ENCODE results near the gene LST1. TPM values are rescaled to one million over a fixed set of nuclear protein-coding genes. Genes with fewer than 3 reads are reported as not detected.

Gene LST1
- total and polyA plus RNA-seq, 4 donors, result 9.6 to 164 (median 87.4) TPM

DNA sequence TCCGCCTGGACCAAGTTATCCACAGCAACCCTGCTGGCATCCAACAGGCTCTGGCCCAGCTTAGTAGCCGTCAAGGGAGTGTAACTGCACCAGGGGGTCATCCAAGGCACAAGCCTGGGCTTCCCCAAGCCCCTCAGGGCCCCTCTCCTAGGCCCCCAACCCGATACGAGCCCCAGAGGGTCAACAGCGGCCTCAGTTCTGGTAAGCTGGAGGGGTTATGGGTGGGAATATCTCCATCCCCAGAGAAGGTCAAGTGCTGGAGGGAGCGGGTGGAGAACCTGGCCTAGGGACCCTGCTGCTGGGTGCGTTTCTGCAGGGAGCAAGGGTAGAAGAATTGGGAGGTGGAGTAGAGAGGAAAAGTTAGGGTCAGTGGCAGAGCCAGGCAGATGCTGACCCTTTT is 47.4 kb downstream of the LST1 start:
- no peak for DNase-seq
- H3K4me1 ChIP-seq (ENCODE audit: control insufficient read depth in 5 of 5, insufficient read depth in 5 of 5, low read length in 5 of 5), result no peaks in the 10 kb centered on the region
- TF ChIP-seq, protein P1, sequence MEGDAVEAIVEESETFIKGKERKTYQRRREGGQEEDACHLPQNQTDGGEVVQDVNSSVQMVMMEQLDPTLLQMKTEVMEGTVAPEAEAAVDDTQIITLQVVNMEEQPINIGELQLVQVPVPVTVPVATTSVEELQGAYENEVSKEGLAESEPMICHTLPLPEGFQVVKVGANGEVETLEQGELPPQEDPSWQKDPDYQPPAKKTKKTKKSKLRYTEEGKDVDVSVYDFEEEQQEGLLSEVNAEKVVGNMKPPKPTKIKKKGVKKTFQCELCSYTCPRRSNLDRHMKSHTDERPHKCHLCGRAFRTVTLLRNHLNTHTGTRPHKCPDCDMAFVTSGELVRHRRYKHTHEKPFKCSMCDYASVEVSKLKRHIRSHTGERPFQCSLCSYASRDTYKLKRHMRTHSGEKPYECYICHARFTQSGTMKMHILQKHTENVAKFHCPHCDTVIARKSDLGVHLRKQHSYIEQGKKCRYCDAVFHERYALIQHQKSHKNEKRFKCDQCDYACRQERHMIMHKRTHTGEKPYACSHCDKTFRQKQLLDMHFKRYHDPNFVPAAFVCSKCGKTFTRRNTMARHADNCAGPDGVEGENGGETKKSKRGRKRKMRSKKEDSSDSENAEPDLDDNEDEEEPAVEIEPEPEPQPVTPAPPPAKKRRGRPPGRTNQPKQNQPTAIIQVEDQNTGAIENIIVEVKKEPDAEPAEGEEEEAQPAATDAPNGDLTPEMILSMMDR (IDR thresholded peaks at IDR 0.05; ENCODE audit: control extremely low read depth, extremely low read depth), result no peak
- no peak overlapping the region for H3K27ac ChIP-seq (ENCODE audit: low read depth in 1 of 2, low read length in 1 of 2)
- no peaks in the 10 kb centered on the region for H3K9me3 ChIP-seq (ENCODE audit: control insufficient read depth in 4 of 4, insufficient read depth in 3 of 4, low read length in 3 of 4)
- 93 to 98% methylated on average over 7 of the region's 7 CpGs for WGBS, 2 donors
- peaks cover 55 to 83% (median 63%) of the 10 kb centered on the region in 4 donors for H3K36me3 ChIP-seq (ENCODE audit: control insufficient read depth in 4 of 4, insufficient read depth in 4 of 4, low read length in 4 of 4)
- no peak overlapping the region for H3K9ac ChIP-seq (ENCODE audit: insufficient read depth in 1 of 2, low read length in 2 of 2)
- no peak overlapping the region for H3K4me3 ChIP-seq
- no peaks in the 10 kb centered on the region for H3K27me3 ChIP-seq (ENCODE audit: control insufficient read depth in 3 of 3, insufficient read depth in 3 of 3, low read length in 2 of 3)
- ATAC-seq (ENCODE audit: insufficient read depth, low FRiP score), result no peak

DNA sequence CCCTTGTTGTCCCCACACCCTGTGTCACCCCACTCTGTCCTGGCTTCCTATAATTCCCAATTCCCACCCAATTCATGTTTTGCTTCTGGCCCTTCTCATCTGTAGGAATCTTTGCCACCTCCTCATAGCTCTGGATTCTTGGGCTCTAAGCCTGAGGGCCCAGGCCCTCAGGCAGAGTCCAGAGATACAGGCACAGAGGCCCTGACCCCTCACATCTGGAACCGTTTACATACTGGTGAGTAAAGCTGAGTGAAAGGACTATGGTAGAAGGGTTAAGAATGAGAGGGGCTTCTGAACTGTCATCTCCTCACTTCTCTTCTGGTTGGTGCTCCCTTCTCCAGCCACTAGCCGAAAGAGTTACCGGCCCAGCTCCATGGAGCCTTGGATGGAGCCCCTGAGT is 48.1 kb downstream of the LST1 start:
- Histone ChIP-seq H3K9ac (ENCODE audit: insufficient read depth in 1 of 2, low read length in 2 of 2) (no peak overlapping the region), H3K4me3 (no peak overlapping the region), H3K9me3 (ENCODE audit: control insufficient read depth in 4 of 4, insufficient read depth in 3 of 4, low read length in 3 of 4) (no peaks in the 10 kb centered on the region), H3K27ac (ENCODE audit: low read depth in 1 of 2, low read length in 1 of 2) (no peak overlapping the region), H3K4me1 (ENCODE audit: control insufficient read depth in 5 of 5, insufficient read depth in 5 of 5, low read length in 5 of 5) (no peaks in the 10 kb centered on the region), H3K36me3 (ENCODE audit: control insufficient read depth in 4 of 4, insufficient read depth in 4 of 4, low read length in 4 of 4) (peaks cover 50 to 82% (median 60%) of the 10 kb centered on the region in 4 donors), H3K27me3 (ENCODE audit: control insufficient read depth in 3 of 3, insufficient read depth in 3 of 3, low read length in 2 of 3) (no peaks in the 10 kb centered on the region)
- TF ChIP-seq, protein P1 (IDR thresholded peaks at IDR 0.05; ENCODE audit: control extremely low read depth, extremely low read depth), result no peak
- DNase-seq (no peak), ATAC-seq (ENCODE audit: insufficient read depth, low FRiP score) (no peak)
- WGBS, 2 donors, result 94 to 97% methylated on average over 3 of the region's 3 CpGs

DNA sequence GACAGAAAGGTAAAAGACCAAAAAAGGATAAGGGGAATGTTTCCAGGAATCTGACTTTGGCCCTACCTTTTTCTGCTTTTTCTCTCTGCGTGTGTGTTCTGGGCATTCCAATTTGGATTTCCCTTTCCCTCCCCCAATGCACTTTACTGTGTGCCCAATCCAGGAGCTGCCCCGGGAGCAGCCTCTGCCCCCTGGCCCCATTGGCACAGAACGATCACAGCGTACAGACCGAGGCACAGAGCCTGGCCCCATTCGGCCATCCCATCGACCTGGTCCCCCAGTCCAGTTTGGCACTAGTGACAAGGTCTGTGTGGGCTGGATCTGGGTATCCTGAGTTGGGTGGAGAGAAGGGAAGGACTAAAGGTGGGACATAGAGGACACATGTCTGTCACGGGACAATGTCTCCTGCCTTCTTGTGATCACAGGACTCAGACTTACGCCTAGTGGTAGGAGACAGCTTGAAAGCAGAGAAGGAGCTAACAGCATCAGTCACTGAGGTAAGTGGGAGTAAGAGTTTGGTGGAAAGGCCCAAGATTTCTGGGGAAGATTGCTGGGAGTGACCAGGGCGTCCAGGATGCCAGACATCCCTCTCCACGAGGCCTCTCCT is 49.0 kb downstream of the LST1 start:
- no peak for DNase-seq
- no peak overlapping the region for H3K27ac ChIP-seq (ENCODE audit: low read depth in 1 of 2, low read length in 1 of 2)

More for the DNA sequence above, 49.0 kb downstream of the LST1 start:
- Histone ChIP-seq H3K36me3 (ENCODE audit: control insufficient read depth in 4 of 4, insufficient read depth in 4 of 4, low read length in 4 of 4) (peaks cover 55 to 83% (median 61%) of the 10 kb centered on the region in 4 donors), H3K4me1 (ENCODE audit: control insufficient read depth in 5 of 5, insufficient read depth in 5 of 5, low read length in 5 of 5) (no peaks in the 10 kb centered on the region), H3K9me3 (ENCODE audit: control insufficient read depth in 4 of 4, insufficient read depth in 3 of 4, low read length in 3 of 4) (no peaks in the 10 kb centered on the region), H3K27me3 (ENCODE audit: control insufficient read depth in 3 of 3, insufficient read depth in 3 of 3, low read length in 2 of 3) (no peaks in the 10 kb centered on the region), H3K4me3 (no peak overlapping the region), H3K9ac (ENCODE audit: insufficient read depth in 1 of 2, low read length in 2 of 2) (no peak overlapping the region)
- no peak for ATAC-seq (ENCODE audit: insufficient read depth, low FRiP score)
- TF ChIP-seq, protein P1 (IDR thresholded peaks at IDR 0.05; ENCODE audit: control extremely low read depth, extremely low read depth), result no peak
- 87 to 90% methylated on average over 11 of the region's 11 CpGs for WGBS, 2 donors
